Ascending aorta (tissue), 2 donors: Measurements from ENCODE around the gene RALGDS. TPM values are rescaled to one million over a fixed set of nuclear protein-coding genes. Genes with fewer than 3 reads are reported as not detected.

ENCODE experiments used
- DNase-seq, 2 donors: peaks; one replicate each; pipeline ENCODE4 v3.0.0-alpha.2; 2019; ENCODE audit warnings: low spot score in 2 of 2
- H3K27ac ChIP-seq, 2 donors: fragments of 200-600 bp; sonication (generic); one replicate each; pipeline ENCODE4 v1.5.1; 2016 to 2017; ENCODE audit warnings: mild to moderate bottlenecking in 1 of 2
- H3K27me3 ChIP-seq: fragments of 200-600 bp; sonication (generic); one replicate; pipeline ENCODE4 v1.5.1; 2017
- H3K36me3 ChIP-seq, 2 donors: fragments of 200-600 bp; sonication (generic); one replicate each; pipeline ENCODE4 v1.5.1; 2016
- H3K4me1 ChIP-seq, 2 donors: fragments of 200-600 bp; sonication (generic); one replicate each; pipeline ENCODE4 v1.5.1; 2016 to 2017; ENCODE audit warnings: mild to moderate bottlenecking in 1 of 2
- H3K4me3 ChIP-seq, 2 donors: fragments of 200-600 bp; sonication (generic); one replicate each; pipeline ENCODE4 v1.5.1; 2016 to 2017; ENCODE audit warnings: mild to moderate bottlenecking in 1 of 2
- H3K9me3 ChIP-seq, 2 donors: fragments of 200-600 bp; sonication (generic); one replicate each; pipeline ENCODE4 v1.5.1; 2016
- CTCF ChIP-seq, 3 experiments: fragments of 200-600 bp in 2 of 3; fragments of 450-650 bp in 1 of 3; sonication (generic) in 2 of 3; IDR thresholded peaks; one replicate each; pipeline ENCODE4 v1.5.1; 2016 to 2019; ENCODE audit warnings: antibody characterized with exemption in 3 of 3, mild to moderate bottlenecking in 1 of 3, moderate library complexity in 1 of 3
- intact Hi-C: fragments of 100-400 bp; cut with DNase I; formaldehyde crosslinking; loops from one replicate; pipeline ENCODE4 v1.15.1; 2023
- total RNA-seq: library from RNA; depleted of rRNA; stranded (reverse); fragments of >200 nt; gene quantifications from one replicate; pipeline ENCODE4 v1.1.0, GENCODE V29; 2016

The RALGDS gene
- total RNA-seq, 1 donor from 2014 or later = 53.9 TPM

- no peak overlapping the region for H3K4me3 ChIP-seq
- no peaks in the 10 kb centered on the region for H3K36me3 ChIP-seq
- no peak for TF ChIP-seq CTCF (IDR thresholded peaks at IDR 0.05)
- intact Hi-C loops = loop anchor here (1.0 to 2.0 kb wide), 2 partner anchors 19 to 27 kb away; no protein-coding TSS in a partner anchor
- H3K27me3 ChIP-seq = no peaks in the 10 kb centered on the region
- no peak for DNase-seq
- H3K4me1 ChIP-seq = peaks cover 11 to 35% of the 10 kb centered on the region in 2 donors
- no peaks in the 10 kb centered on the region for H3K9me3 ChIP-seq
- H3K27ac ChIP-seq = peak overlapping the region; percentile 86 to 87
These were observed 993 bp upstream of the RALGDS start for GRCh38 chr9:133121915-133122550.

GRCh38 chr9:133120501-133121197 lies 391 bp downstream of the RALGDS start:
- Histone ChIP-seq H3K27ac (peak overlapping the region; percentile 78 to 82), H3K27me3 (no peaks in the 10 kb centered on the region), H3K36me3 (no peaks in the 10 kb centered on the region), H3K4me1 (peaks cover 4 to 21% of the 10 kb centered on the region in 2 donors), H3K4me3 (peak overlapping the region; percentile 65 to 85), H3K9me3 (no peaks in the 10 kb centered on the region)
- no peak for DNase-seq
- TF ChIP-seq CTCF (IDR thresholded peaks at IDR 0.05) = no peak
- intact Hi-C loops = loop anchor here (1.0 to 2.0 kb wide), 2 partner anchors 18 to 29 kb away; no protein-coding TSS in a partner anchor

- intact Hi-C loops = loop anchor here (2.0 kb wide), 1 partner anchor 17 kb away; no protein-coding TSS in a partner anchor
- no peak for TF ChIP-seq CTCF (IDR thresholded peaks at IDR 0.05)
- H3K27ac ChIP-seq = peak overlapping the region; percentile 78 to 82
- H3K27me3 ChIP-seq = no peaks in the 10 kb centered on the region
- no peak for DNase-seq
- H3K9me3 ChIP-seq = no peaks in the 10 kb centered on the region
- no peaks in the 10 kb centered on the region for H3K36me3 ChIP-seq
- H3K4me3 ChIP-seq = peak overlapping the region; percentile 65 to 85
- H3K4me1 ChIP-seq = peaks cover 3 to 22% of the 10 kb centered on the region in 2 donors
These were observed 1.1 kb downstream of the RALGDS start for GRCh38 chr9:133119846-133120500.

GRCh38 chr9:133119103-133119845 lies 1.8 kb downstream of the RALGDS start:
- no peaks in the 10 kb centered on the region for H3K9me3 ChIP-seq
- peak overlapping the region; percentile 19 to 21 for H3K27ac ChIP-seq
- no peak for TF ChIP-seq CTCF (IDR thresholded peaks at IDR 0.05)
- DNase-seq = no peak
- peak overlapping the region; percentile 65 to 85 for H3K4me3 ChIP-seq
- H3K36me3 ChIP-seq = no peaks in the 10 kb centered on the region
- peaks cover 6 to 27% of the 10 kb centered on the region in 2 donors for H3K4me1 ChIP-seq
- intact Hi-C loops = no loop called here
- H3K27me3 ChIP-seq = no peaks in the 10 kb centered on the region

GRCh38 chr9:133118568-133118967 lies 2.5 kb downstream of the RALGDS start:
- Histone ChIP-seq H3K9me3 (no peaks in the 10 kb centered on the region), H3K4me3 (peak overlapping the region; percentile 65 to 85), H3K27me3 (no peaks in the 10 kb centered on the region), H3K4me1 (peaks cover 11 to 34% of the 10 kb centered on the region in 2 donors), H3K27ac (no peak overlapping the region), H3K36me3 (no peaks in the 10 kb centered on the region)
- intact Hi-C loops = no loop called here
- no peak for DNase-seq
- no peak for TF ChIP-seq CTCF (IDR thresholded peaks at IDR 0.05)
